Loucy (cell line): ENCODE data around the gene SOD3.

Experiments
- H2AFZ ChIP-seq: fragments of 200-600 bp; sonication (generic); 2 replicates; pipeline ENCODE4 v1.6.0; 2016; ENCODE audit warnings: antibody characterized with exemption, mild to moderate bottlenecking, low read length, moderate library complexity
- H3F3A ChIP-seq: fragments of 200-600 bp; 2 replicates; pipeline ENCODE4 v1.6.0; 2016; ENCODE audit warnings: antibody characterized with exemption, low read depth, mild to moderate bottlenecking
- H3K27me3 ChIP-seq: fragments of 200-600 bp; sonication (generic); 2 replicates; pipeline ENCODE4 v1.6.1; 2014; ENCODE audit warnings: low read length, mild to moderate bottlenecking; ENCODE audit not compliant: insufficient read depth, poor library complexity, severe bottlenecking
- H3K36me3 ChIP-seq: fragments of 200-600 bp; sonication (generic); 2 replicates; pipeline ENCODE4 v1.6.1; 2016; ENCODE audit warnings: low read length; ENCODE audit not compliant: insufficient read depth
- H3K4me1 ChIP-seq: fragments of 200-600 bp; sonication (generic); 2 replicates; pipeline ENCODE4 v1.5.1; 2014; ENCODE audit warnings: low read length, mild to moderate bottlenecking; ENCODE audit not compliant: insufficient read depth, poor library complexity, severe bottlenecking
- H3K4me2 ChIP-seq: fragments of 200-600 bp; sonication (generic); 2 replicates; pipeline ENCODE4 v1.6.0; 2014; ENCODE audit warnings: antibody characterized with exemption, low read length, low read depth, mild to moderate bottlenecking; ENCODE audit not compliant: poor library complexity, severe bottlenecking
- H3K4me3 ChIP-seq: fragments of 200-600 bp; sonication (generic); 2 replicates; pipeline ENCODE4 v1.5.1; 2014; ENCODE audit warnings: low read length, mild to moderate bottlenecking, mixed read lengths; ENCODE audit not compliant: poor library complexity, severe bottlenecking
- H3K79me2 ChIP-seq: fragments of 200-600 bp; sonication (generic); 2 replicates; pipeline ENCODE4 v1.6.1; 2014; ENCODE audit warnings: low read length; ENCODE audit not compliant: insufficient read depth
- H3K9ac ChIP-seq: fragments of 200-600 bp; sonication (generic); 2 replicates; pipeline ENCODE4 v1.6.0; 2014; ENCODE audit warnings: mild to moderate bottlenecking, low read depth, low read length, moderate library complexity; ENCODE audit not compliant: poor library complexity, severe bottlenecking
- H3K9me2 ChIP-seq: fragments of 200-600 bp; sonication (generic); replicated peaks from 2 replicates; pipeline ENCODE4 v1.6.1; 2016; ENCODE audit warnings: low read depth, low read length, mixed read lengths
- H3K9me3 ChIP-seq: fragments of 200-600 bp; sonication (generic); 2 replicates; pipeline ENCODE4 v1.6.1; 2014; ENCODE audit warnings: mild to moderate bottlenecking, antibody characterized with exemption, low read length, low read depth; ENCODE audit not compliant: insufficient read depth
- H4K20me1 ChIP-seq: fragments of 200-600 bp; sonication (generic); 2 replicates; pipeline ENCODE4 v1.6.0; 2014; ENCODE audit warnings: antibody characterized with exemption, low read length, mild to moderate bottlenecking; ENCODE audit not compliant: insufficient read depth, poor library complexity, severe bottlenecking
- CTCF ChIP-seq: fragments of 200-600 bp; sonication (generic); conservative IDR thresholded peaks from 2 replicates; pipeline ENCODE4 v1.5.1; 2014; ENCODE audit warnings: mild to moderate bottlenecking, antibody characterized with exemption, low read length
- EZH2phosphoT487 ChIP-seq: fragments of 200-600 bp; IDR thresholded peaks from 2 replicates; pipeline ENCODE4 v1.6.1; 2018; ENCODE audit warnings: antibody characterized with exemption, mild to moderate bottlenecking, moderate library complexity, borderline replicate concordance

The SOD3 gene

GRCh38 chr4:24768604-24769003 is 26.8 kb upstream of the SOD3 start:
- Histone ChIP-seq H3K4me2 (no peak overlapping the region), H3K79me2 (no peaks in the 10 kb centered on the region), H3K9me3 (no peaks in the 10 kb centered on the region; the same call in 1 of the 2 replicates), H3K36me3 (no peaks in the 10 kb centered on the region), H3K9me2 (no peaks in the 10 kb centered on the region), H3K4me3 (no peak overlapping the region), H3K27me3 (no peaks in the 10 kb centered on the region), H4K20me1 (no peaks in the 10 kb centered on the region), H3F3A (no peaks in the 10 kb centered on the region), H2AFZ (no peak overlapping the region), H3K4me1 (no peaks in the 10 kb centered on the region), H3K9ac (no peak overlapping the region)
- TF ChIP-seq EZH2phosphoT487, result no peak
- no peak for TF ChIP-seq CTCF

DNA sequence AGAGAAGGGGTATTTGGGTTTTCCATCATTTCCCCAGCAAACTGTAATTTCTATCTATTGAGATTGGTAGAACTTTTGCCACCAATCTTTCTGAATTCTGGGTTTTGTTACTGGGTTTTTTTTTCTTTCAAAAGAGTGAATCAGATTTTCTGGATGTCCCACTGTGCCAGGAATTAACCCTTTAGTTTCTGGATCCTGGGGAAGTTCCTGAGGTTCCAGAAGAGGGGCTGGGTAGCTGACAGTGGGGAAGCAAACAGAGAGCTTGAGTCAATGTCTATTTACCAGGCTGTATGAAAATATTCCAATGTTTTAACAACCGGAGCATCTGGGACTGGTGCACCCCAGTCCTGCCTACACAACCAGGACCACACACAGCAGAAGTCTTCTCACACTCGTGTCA is 25.8 kb upstream of the SOD3 start:
- Histone ChIP-seq H4K20me1 (no peaks in the 10 kb centered on the region), H3K4me3 (no peak overlapping the region), H3K27me3 (no peaks in the 10 kb centered on the region), H3K4me2 (no peak overlapping the region), H2AFZ (no peak overlapping the region), H3K9me2 (no peaks in the 10 kb centered on the region; the same call in 1 of the 2 replicates), H3K36me3 (no peaks in the 10 kb centered on the region), H3F3A (no peaks in the 10 kb centered on the region), H3K9me3 (no peaks in the 10 kb centered on the region; the same call in 1 of the 2 replicates), H3K9ac (no peak overlapping the region), H3K79me2 (no peaks in the 10 kb centered on the region), H3K4me1 (no peaks in the 10 kb centered on the region)
- TF ChIP-seq EZH2phosphoT487 (no peak), CTCF (no peak)

GRCh38 chr4:24770032-24770584 is 25.3 kb upstream of the SOD3 start:
- Histone ChIP-seq H3K4me3 (no peak overlapping the region), H3K27me3 (no peaks in the 10 kb centered on the region), H3K9ac (no peak overlapping the region), H2AFZ (no peak overlapping the region), H3K4me2 (no peak overlapping the region), H3K79me2 (no peaks in the 10 kb centered on the region), H3F3A (no peaks in the 10 kb centered on the region), H3K36me3 (no peaks in the 10 kb centered on the region), H4K20me1 (no peaks in the 10 kb centered on the region), H3K9me3 (no peaks in the 10 kb centered on the region; the same call in 1 of the 2 replicates), H3K9me2 (no peaks in the 10 kb centered on the region; the same call in 1 of the 2 replicates), H3K4me1 (no peaks in the 10 kb centered on the region)
- TF ChIP-seq CTCF (no peak), EZH2phosphoT487 (no peak)
